HEK293T (cell line): ENCODE measurements around the gene BTNL8.

ENCODE experiments used
- ARNT ChIP-seq: fragments of 450-650 bp; IDR thresholded peaks from 2 replicates; pipeline ENCODE4 v1.6.1; 2017; ENCODE audit warnings: mild to moderate bottlenecking
- NFRKB ChIP-seq: fragments of 450-650 bp; IDR thresholded peaks from 2 replicates; pipeline ENCODE4 v1.6.1; 2016; ENCODE audit warnings: mild to moderate bottlenecking, moderate library complexity
- SUZ12 ChIP-seq: fragments of 450-650 bp; IDR thresholded peaks from 2 replicates; pipeline ENCODE4 v1.6.1; 2016; ENCODE audit warnings: mild to moderate bottlenecking

- TF ChIP-seq SUZ12 (no peak), NFRKB (no peak), ARNT (no peak)
Observed at GRCh38 chr5:180918380-180918779, 19.4 kb downstream of the BTNL8 start.
